Adrenal gland (tissue), 5 donors: ENCODE data around the gene SORD.
"Not testable (repeated sequence)": the region's sequence is repeated elsewhere in the genome, so short reads cannot be mapped to it uniquely, and the experiment has no call there.

ENCODE experiments used
- POLR2A ChIP-seq, 2 donors: fragments of 450-650 bp; IDR thresholded peaks; one replicate each; pipeline ENCODE4 v1.6.1; 2017; ENCODE audit warnings: antibody characterized with exemption in 2 of 2, mild to moderate bottlenecking in 2 of 2, moderate library complexity in 1 of 2
- TF ChIP-seq, protein P1 (sequence below), 6 experiments: fragments of 450-650 bp in 4 of 6; fragments of 200-600 bp in 2 of 6; sonication (generic) in 1 of 6; IDR thresholded peaks; 1 replicate in 5 of 6; 2 replicates in 1 of 6; pipeline versions ENCODE4 v1.5.1 to v1.8.0; 2016 to 2021; ENCODE audit warnings: antibody characterized with exemption in 6 of 6, mild to moderate bottlenecking in 2 of 6, moderate library complexity in 1 of 6
- donor health status: DM: no; HTN: no; CAD: no.

DNA sequence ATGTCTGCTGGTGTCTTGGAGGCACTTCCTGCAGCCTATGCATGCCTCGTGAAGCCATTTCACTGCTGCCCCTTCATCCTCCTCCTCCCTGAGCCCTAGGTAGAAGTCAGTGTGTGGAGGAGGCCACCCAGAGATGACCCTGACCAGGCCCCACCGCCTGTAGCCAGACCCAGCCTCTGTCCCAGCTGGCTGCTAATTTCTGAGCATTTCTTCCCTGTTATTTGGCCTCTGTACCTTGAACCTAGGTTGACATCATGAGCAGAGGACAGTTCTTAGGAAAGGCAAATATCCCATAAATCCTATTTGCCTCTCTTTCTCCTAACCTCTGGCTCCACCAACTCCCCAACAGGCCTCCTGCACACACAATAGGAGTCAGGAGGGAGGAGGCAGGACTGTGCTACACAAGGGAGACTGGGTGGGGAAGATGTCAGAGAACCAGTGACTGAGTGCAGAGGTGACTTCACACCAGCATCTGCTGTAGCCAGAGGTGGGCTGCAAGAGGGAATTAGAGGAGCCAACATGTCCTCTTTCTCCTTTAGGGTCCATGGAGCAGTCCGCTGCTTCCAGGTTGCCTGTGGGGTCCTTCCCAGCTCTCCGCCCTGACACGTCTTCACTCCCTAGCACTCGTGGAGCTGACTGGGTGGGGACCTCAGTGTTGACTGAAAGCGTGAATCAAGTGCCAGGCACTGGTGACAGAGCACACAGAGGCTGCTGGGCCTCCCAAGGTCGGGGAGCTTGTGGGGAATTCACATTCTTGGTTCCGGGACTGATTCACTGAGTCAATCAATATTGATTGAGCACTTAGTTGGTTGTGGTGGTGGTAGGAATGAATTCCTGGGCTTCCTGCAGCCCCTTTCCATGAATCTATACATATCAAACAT, 52.7 kb downstream of the SORD start:
- TF ChIP-seq, protein P1, sequence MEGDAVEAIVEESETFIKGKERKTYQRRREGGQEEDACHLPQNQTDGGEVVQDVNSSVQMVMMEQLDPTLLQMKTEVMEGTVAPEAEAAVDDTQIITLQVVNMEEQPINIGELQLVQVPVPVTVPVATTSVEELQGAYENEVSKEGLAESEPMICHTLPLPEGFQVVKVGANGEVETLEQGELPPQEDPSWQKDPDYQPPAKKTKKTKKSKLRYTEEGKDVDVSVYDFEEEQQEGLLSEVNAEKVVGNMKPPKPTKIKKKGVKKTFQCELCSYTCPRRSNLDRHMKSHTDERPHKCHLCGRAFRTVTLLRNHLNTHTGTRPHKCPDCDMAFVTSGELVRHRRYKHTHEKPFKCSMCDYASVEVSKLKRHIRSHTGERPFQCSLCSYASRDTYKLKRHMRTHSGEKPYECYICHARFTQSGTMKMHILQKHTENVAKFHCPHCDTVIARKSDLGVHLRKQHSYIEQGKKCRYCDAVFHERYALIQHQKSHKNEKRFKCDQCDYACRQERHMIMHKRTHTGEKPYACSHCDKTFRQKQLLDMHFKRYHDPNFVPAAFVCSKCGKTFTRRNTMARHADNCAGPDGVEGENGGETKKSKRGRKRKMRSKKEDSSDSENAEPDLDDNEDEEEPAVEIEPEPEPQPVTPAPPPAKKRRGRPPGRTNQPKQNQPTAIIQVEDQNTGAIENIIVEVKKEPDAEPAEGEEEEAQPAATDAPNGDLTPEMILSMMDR (IDR thresholded peaks at IDR 0.05), result not testable (repeated sequence)
- TF ChIP-seq POLR2A (IDR thresholded peaks at IDR 0.05), result not testable (repeated sequence)
